Hepatocyte (in vitro differentiated cells): ENCODE measurements around the gene KRTAP5-5. TPM values are rescaled to one million over a fixed set of nuclear protein-coding genes. Genes with fewer than 3 reads are reported as not detected.

Experiments
- DNase-seq: peaks from one replicate; pipeline ENCODE4 v3.0.0-alpha.2; 2016; ENCODE audit warnings: low spot score
- H2AFZ ChIP-seq: fragments of 200-600 bp; sonication (generic); 2 replicates; pipeline ENCODE4 v1.6.0; 2016; ENCODE audit warnings: antibody characterized with exemption, mild to moderate bottlenecking
- H3K27ac ChIP-seq: fragments of 200-600 bp; sonication (generic); 2 replicates; pipeline ENCODE4 v1.5.1; 2016; ENCODE audit warnings: mild to moderate bottlenecking
- H3K27me3 ChIP-seq: fragments of 200-600 bp; sonication (generic); 2 replicates; pipeline ENCODE4 v1.6.1; 2016
- H3K36me3 ChIP-seq: fragments of 200-600 bp; sonication (generic); replicated peaks from 2 replicates; pipeline ENCODE4 v1.5.1; 2016; ENCODE audit warnings: low read depth; ENCODE audit not compliant: insufficient read depth
- H3K4me1 ChIP-seq: fragments of 200-600 bp; sonication (generic); 2 replicates; pipeline ENCODE4 v1.5.1; 2016; ENCODE audit warnings: mild to moderate bottlenecking, moderate library complexity; ENCODE audit not compliant: insufficient read depth
- H3K4me2 ChIP-seq: fragments of 200-600 bp; sonication (generic); 2 replicates; pipeline ENCODE4 v1.6.0; 2016
- H3K4me3 ChIP-seq: fragments of 200-600 bp; sonication (generic); 2 replicates; pipeline ENCODE4 v1.5.1; 2016; ENCODE audit warnings: mild to moderate bottlenecking
- H3K79me2 ChIP-seq: fragments of 200-600 bp; sonication (generic); 2 replicates; pipeline ENCODE4 v1.6.0; 2017; ENCODE audit warnings: mild to moderate bottlenecking
- H3K9me2 ChIP-seq: fragments of 200-600 bp; sonication (generic); replicated peaks from 2 replicates; pipeline ENCODE4 v1.6.0; 2017; ENCODE audit warnings: mild to moderate bottlenecking; ENCODE audit not compliant: insufficient read depth
- H3K9me3 ChIP-seq: fragments of 200-600 bp; sonication (generic); 2 replicates; pipeline ENCODE4 v1.5.1; 2016; ENCODE audit warnings: low read depth, mild to moderate bottlenecking
- H4K20me1 ChIP-seq: fragments of 200-600 bp; sonication (generic); 2 replicates; pipeline ENCODE4 v1.6.0; 2016; ENCODE audit warnings: mild to moderate bottlenecking; ENCODE audit not compliant: insufficient read depth, poor library complexity, severe bottlenecking
- EZH2 ChIP-seq: fragments of 200-600 bp; sonication (generic); IDR thresholded peaks from 2 replicates; pipeline ENCODE4 v1.6.1; 2016; ENCODE audit warnings: antibody characterized with exemption, mild to moderate bottlenecking, borderline replicate concordance
- EZH2phosphoT487 ChIP-seq: fragments of 200-600 bp; sonication (generic); IDR thresholded peaks from one replicate; pipeline ENCODE4 v1.6.1; 2018; ENCODE audit warnings: antibody characterized with exemption, mild to moderate bottlenecking, low read depth, moderate library complexity; ENCODE audit not compliant: unreplicated experiment, severe bottlenecking
- WGBS: methylation state at CpG from one replicate; pipeline ENCODE4 v1.1.6; 2016; ENCODE audit warnings: low lambda C conversion rate; ENCODE audit errors: missing lambda C conversion rate; 5-methylcytosine and 5-hydroxymethylcytosine counted together
- polyA plus RNA-seq: library from polyadenylated mRNA; unstranded; fragments of >200 nt; fragmentation: Nextera tagmentation; extraction: Ambion mirVana; gene quantifications from 2 replicates; pipeline ENCODE4 v1.2.1, GENCODE V29; 2016
- total RNA-seq: library from RNA; depleted of rRNA; stranded (reverse); fragments of >200 nt; gene quantifications from 2 replicates; pipeline ENCODE4 v1.2.3, GENCODE V29; 2014
- TF ChIP-seq, protein P1 (sequence below): fragments of 200-600 bp; sonication (generic); IDR thresholded peaks from 2 replicates; pipeline ENCODE4 v1.5.1; 2016; ENCODE audit warnings: antibody characterized with exemption, mild to moderate bottlenecking; ENCODE audit not compliant: poor library complexity

Gene KRTAP5-5
- total and polyA plus RNA-seq, 2 experiments from 2014 or later: 0.54 TPM; not detected in 1

DNA sequence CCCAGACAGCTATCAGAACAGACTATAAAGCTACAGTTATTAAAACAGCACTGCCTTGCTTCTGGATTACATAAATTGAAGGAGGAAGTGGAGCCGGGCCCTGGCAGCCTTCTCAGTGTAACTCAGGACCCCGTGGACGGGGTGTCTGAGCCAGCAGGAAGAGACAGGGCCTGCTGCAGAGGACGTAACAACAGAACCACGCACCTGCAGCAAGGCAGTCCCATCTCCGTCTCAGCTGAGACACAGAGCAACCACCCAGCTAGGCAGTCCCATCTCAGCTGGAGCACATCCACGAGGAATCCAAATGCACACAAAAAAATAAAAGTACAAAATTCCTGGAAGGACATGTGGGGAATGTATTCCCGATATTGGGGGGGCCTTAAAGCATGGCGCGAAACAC is 50.3 kb downstream of the KRTAP5-5 start:
- no peak for TF ChIP-seq EZH2
- TF ChIP-seq, protein P1, sequence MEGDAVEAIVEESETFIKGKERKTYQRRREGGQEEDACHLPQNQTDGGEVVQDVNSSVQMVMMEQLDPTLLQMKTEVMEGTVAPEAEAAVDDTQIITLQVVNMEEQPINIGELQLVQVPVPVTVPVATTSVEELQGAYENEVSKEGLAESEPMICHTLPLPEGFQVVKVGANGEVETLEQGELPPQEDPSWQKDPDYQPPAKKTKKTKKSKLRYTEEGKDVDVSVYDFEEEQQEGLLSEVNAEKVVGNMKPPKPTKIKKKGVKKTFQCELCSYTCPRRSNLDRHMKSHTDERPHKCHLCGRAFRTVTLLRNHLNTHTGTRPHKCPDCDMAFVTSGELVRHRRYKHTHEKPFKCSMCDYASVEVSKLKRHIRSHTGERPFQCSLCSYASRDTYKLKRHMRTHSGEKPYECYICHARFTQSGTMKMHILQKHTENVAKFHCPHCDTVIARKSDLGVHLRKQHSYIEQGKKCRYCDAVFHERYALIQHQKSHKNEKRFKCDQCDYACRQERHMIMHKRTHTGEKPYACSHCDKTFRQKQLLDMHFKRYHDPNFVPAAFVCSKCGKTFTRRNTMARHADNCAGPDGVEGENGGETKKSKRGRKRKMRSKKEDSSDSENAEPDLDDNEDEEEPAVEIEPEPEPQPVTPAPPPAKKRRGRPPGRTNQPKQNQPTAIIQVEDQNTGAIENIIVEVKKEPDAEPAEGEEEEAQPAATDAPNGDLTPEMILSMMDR: no peak
- TF ChIP-seq EZH2phosphoT487: no peak
- H3K79me2 ChIP-seq: peaks cover 14% of the 10 kb centered on the region
- no peaks in the 10 kb centered on the region for H3K36me3 ChIP-seq
- H3K4me3 ChIP-seq: no peak overlapping the region
- H2AFZ ChIP-seq: no peak overlapping the region
- no peak overlapping the region for H3K27ac ChIP-seq
- no peak for DNase-seq
- H3K9me3 ChIP-seq: no peaks in the 10 kb centered on the region
- WGBS: 93% methylated on average over 10 of the region's 10 CpGs
- no peaks in the 10 kb centered on the region for H4K20me1 ChIP-seq
- H3K27me3 ChIP-seq: no peaks in the 10 kb centered on the region
- H3K4me2 ChIP-seq: no peak overlapping the region
- no peaks in the 10 kb centered on the region for H3K9me2 ChIP-seq
- H3K4me1 ChIP-seq: peaks cover 28% of the 10 kb centered on the region

Other genes starting within 250 kb of the KRTAP5-5 start
- 4.7 and 6.8 TPM in 2 replicates for gene BRSK2, start 239.8 kb upstream of the KRTAP5-5 start, total RNA-seq
- 13.6 and 15.1 TPM in 2 replicates for gene BRSK2, start 239.8 kb upstream of the KRTAP5-5 start, polyA plus RNA-seq
- 12.5 and 18.5 TPM in 2 replicates for gene MOB2, start 143.0 kb upstream of the KRTAP5-5 start, total RNA-seq
- 37.5 and 48.2 TPM in 2 replicates for gene MOB2, start 143.0 kb upstream of the KRTAP5-5 start, polyA plus RNA-seq
- gene DUSP8, start 57.5 kb upstream of the KRTAP5-5 start, total RNA-seq: 7.9 and 8.0 TPM in 2 replicates
- 13.0 and 17.7 TPM in 2 replicates for gene DUSP8, start 57.5 kb upstream of the KRTAP5-5 start, polyA plus RNA-seq
- gene KRTAP5-1, start 44.5 kb upstream of the KRTAP5-5 start, total RNA-seq: not detected in 2 replicates
- gene KRTAP5-1, start 44.5 kb upstream of the KRTAP5-5 start, polyA plus RNA-seq: 0.28 TPM in 1 of 2 replicates, not detected in the other
- not detected in 2 replicates for gene KRTAP5-2, start 31.5 kb upstream of the KRTAP5-5 start, total RNA-seq
- gene KRTAP5-2, start 31.5 kb upstream of the KRTAP5-5 start, polyA plus RNA-seq: not detected in 2 replicates
- gene KRTAP5-3, start 21.3 kb upstream of the KRTAP5-5 start, total RNA-seq: not detected in 2 replicates
- not detected in 2 replicates for gene KRTAP5-3, start 21.3 kb upstream of the KRTAP5-5 start, polyA plus RNA-seq
- not detected in 2 replicates for gene KRTAP5-4, start 7.6 kb upstream of the KRTAP5-5 start, total RNA-seq
- gene KRTAP5-4, start 7.6 kb upstream of the KRTAP5-5 start, polyA plus RNA-seq: not detected in 2 replicates
- not detected in 2 replicates for gene KRTAP5-6, start 67.4 kb downstream of the KRTAP5-5 start, total RNA-seq
- gene KRTAP5-6, start 67.4 kb downstream of the KRTAP5-5 start, polyA plus RNA-seq: not detected in 2 replicates
- gene IFITM10, start 120.8 kb downstream of the KRTAP5-5 start, total RNA-seq: 1.1 and 1.4 TPM in 2 replicates
- gene IFITM10, start 120.8 kb downstream of the KRTAP5-5 start, polyA plus RNA-seq: 0.89 and 1.9 TPM in 2 replicates
- gene CTSD, start 134.2 kb downstream of the KRTAP5-5 start, total RNA-seq: 507 and 562 TPM in 2 replicates
- gene CTSD, start 134.2 kb downstream of the KRTAP5-5 start, polyA plus RNA-seq: 1,181 and 1,283 TPM in 2 replicates
- 2.6 and 6.3 TPM in 2 replicates for gene SYT8, start 205.2 kb downstream of the KRTAP5-5 start, total RNA-seq
- 29.2 and 42.1 TPM in 2 replicates for gene SYT8, start 205.2 kb downstream of the KRTAP5-5 start, polyA plus RNA-seq
- gene TNNI2, start 209.2 kb downstream of the KRTAP5-5 start, total RNA-seq: 0.73 and 2.4 TPM in 2 replicates
- 5.5 and 10.9 TPM in 2 replicates for gene TNNI2, start 209.2 kb downstream of the KRTAP5-5 start, polyA plus RNA-seq
- gene LSP1, start 223.3 kb downstream of the KRTAP5-5 start, total RNA-seq: 27.1 and 29.9 TPM in 2 replicates
- gene LSP1, start 223.3 kb downstream of the KRTAP5-5 start, polyA plus RNA-seq: 41.4 and 47.0 TPM in 2 replicates